CD14-positive monocyte (primary cell): ENCODE results near the gene PFDN2. TPM values are rescaled to one million over a fixed set of nuclear protein-coding genes. Genes with fewer than 3 reads are reported as not detected.

ENCODE experiments used
- DNase-seq, 3 donors: peaks; one replicate each; pipeline ENCODE4 v3.0.0-alpha.2; 2011 to 2022
- H2AFZ ChIP-seq: 2 replicates; pipeline ENCODE4 v1.6.0; 2012; ENCODE audit warnings: mild to moderate bottlenecking, low read depth, low read length, inconsistent platforms; ENCODE audit not compliant: insufficient read depth, poor library complexity, severe bottlenecking
- H3K27ac ChIP-seq, 2 donors: 1 replicate in 1 of 2; 2 replicates in 1 of 2; pipeline ENCODE4 v1.5.1; 2012 to 2013; ENCODE audit warnings: low read length in 2 of 2, control low read depth in 1 of 2, inconsistent platforms in 1 of 2, low read depth in 1 of 2, mild to moderate bottlenecking in 1 of 2
- H3K27me3 ChIP-seq, 2 donors: one replicate each; pipeline versions ENCODE4 v1.6.0 to v1.6.1; 2011 to 2013; ENCODE audit warnings: low read length in 2 of 2; ENCODE audit not compliant: control insufficient read depth in 2 of 2, insufficient read depth in 2 of 2
- H3K36me3 ChIP-seq, 2 donors: replicated peaks in 1 of 2; 1 replicate in 1 of 2; 2 replicates in 1 of 2; pipeline versions ENCODE4 v1.5.1 to v1.6.1; 2012 to 2013; ENCODE audit warnings: low read length in 2 of 2, control low read depth in 1 of 2, inconsistent platforms in 1 of 2, mild to moderate bottlenecking in 1 of 2; ENCODE audit not compliant: insufficient read depth in 2 of 2, control insufficient read depth in 1 of 2
- H3K4me1 ChIP-seq, 2 donors: 1 replicate in 1 of 2; 2 replicates in 1 of 2; pipeline versions ENCODE4 v1.5.1 to v1.6.1; 2012 to 2013; ENCODE audit warnings: low read length in 2 of 2, control low read depth in 1 of 2, inconsistent platforms in 1 of 2, mild to moderate bottlenecking in 1 of 2, moderate library complexity in 1 of 2; ENCODE audit not compliant: insufficient read depth in 2 of 2, control insufficient read depth in 1 of 2
- H3K4me2 ChIP-seq: replicated peaks from 2 replicates; pipeline ENCODE3; 2012; ENCODE audit warnings: low read length, moderate library complexity, mild to moderate bottlenecking; ENCODE audit not compliant: poor library complexity, severe bottlenecking; ENCODE audit errors: extremely low read depth
- H3K4me3 ChIP-seq, 3 experiments: fragments of 200-600 bp in 1 of 3; sonication (generic) in 1 of 3; replicated peaks in 1 of 3; 1 replicate in 2 of 3; 2 replicates in 1 of 3; pipeline ENCODE4 v1.5.1; 2011 to 2013; ENCODE audit warnings: low read length in 3 of 3, mild to moderate bottlenecking in 3 of 3, control low read depth in 2 of 3, low read depth in 2 of 3, inconsistent platforms in 1 of 3, moderate library complexity in 1 of 3
- H3K79me2 ChIP-seq: 2 replicates; pipeline ENCODE4 v1.6.0; 2012; ENCODE audit warnings: mild to moderate bottlenecking, control low read depth, inconsistent platforms, low read length, moderate library complexity; ENCODE audit not compliant: insufficient read depth
- H3K9ac ChIP-seq: 2 replicates; pipeline ENCODE4 v1.6.0; 2017; ENCODE audit warnings: low read length, mild to moderate bottlenecking; ENCODE audit not compliant: insufficient read depth, poor library complexity, severe bottlenecking
- H3K9me3 ChIP-seq, 2 donors: replicated peaks in 1 of 2; 1 replicate in 1 of 2; 2 replicates in 1 of 2; pipeline versions ENCODE4 v1.5.1 to v1.6.1; 2012 to 2013; ENCODE audit warnings: low read length in 2 of 2, control low read depth in 1 of 2; ENCODE audit not compliant: control insufficient read depth in 1 of 2, insufficient read depth in 1 of 2
- H4K20me1 ChIP-seq: 2 replicates; pipeline ENCODE4 v1.6.0; 2012; ENCODE audit warnings: mild to moderate bottlenecking, low read length, control low read depth, moderate library complexity; ENCODE audit not compliant: insufficient read depth
- H3K27ac Mint-ChIP-seq, 7 donors: one replicate each; pipeline ENCODE4 v1.8.0; 2020; ENCODE audit warnings: mild to moderate bottlenecking in 7 of 7, mixed read lengths in 7 of 7, moderate library complexity in 6 of 7, inconsistent platforms in 2 of 7
- H3K27me3 Mint-ChIP-seq, 3 donors: one replicate each; pipeline ENCODE4 v1.8.0; 2021 to 2022; ENCODE audit warnings: low read depth in 3 of 3, mild to moderate bottlenecking in 3 of 3, mixed read lengths in 3 of 3, moderate library complexity in 3 of 3, inconsistent platforms in 1 of 3
- H3K36me3 Mint-ChIP-seq, 2 donors: one replicate each; pipeline ENCODE4 v1.8.0; 2020; ENCODE audit warnings: mixed read lengths in 2 of 2, inconsistent platforms in 1 of 2, mild to moderate bottlenecking in 1 of 2
- H3K4me1 Mint-ChIP-seq: one replicate; pipeline ENCODE4 v1.8.0; 2020; ENCODE audit warnings: mild to moderate bottlenecking, mixed read lengths
- H3K4me3 Mint-ChIP-seq, 2 donors: one replicate each; pipeline ENCODE4 v1.8.0; 2020; ENCODE audit warnings: mild to moderate bottlenecking in 2 of 2, mixed read lengths in 2 of 2, moderate library complexity in 1 of 2
- H3K9me3 Mint-ChIP-seq, 7 donors: one replicate each; pipeline ENCODE4 v1.8.0; 2020 to 2022; ENCODE audit warnings: mixed read lengths in 7 of 7, mild to moderate bottlenecking in 6 of 7, moderate library complexity in 6 of 7, inconsistent platforms in 2 of 7
- WGBS: methylation state at CpG from one replicate; pipeline ENCODE4 v1.1.5; 2013; ENCODE audit warnings: missing lambda C conversion rate; ENCODE audit not compliant: insufficient coverage; 5-methylcytosine and 5-hydroxymethylcytosine counted together
- intact Hi-C, 2 donors: fragments of 100-400 bp; cut with micrococcal nuclease; formaldehyde crosslinking; loops; one replicate each; pipeline versions ENCODE4 v1.15.0 to v1.15.1; 2023
- polyA plus RNA-seq, 3 donors: library from polyadenylated mRNA; depleted of rRNA in 1 of 3; unstranded in 2 of 3; stranded (reverse) in 1 of 3; fragments of 300-500 nt in 2 of 3; fragments of >200 nt in 1 of 3; fragmentation: Illumina TruSeq in 2 of 3; gene quantifications; 1 replicate in 2 of 3; 2 replicates in 1 of 3; pipeline ENCODE4 v1.2.3, GENCODE V29; 2012 to 2021
- TF ChIP-seq, protein P1 (sequence below): fragments of 200-600 bp; IDR thresholded peaks from one replicate; pipeline ENCODE4 v1.8.0; 2022; ENCODE audit warnings: antibody characterized with exemption, mild to moderate bottlenecking

Gene PFDN2
- polyA plus RNA-seq, 3 donors: 59.1 to 80.7 (median 65.6) TPM

DNA sequence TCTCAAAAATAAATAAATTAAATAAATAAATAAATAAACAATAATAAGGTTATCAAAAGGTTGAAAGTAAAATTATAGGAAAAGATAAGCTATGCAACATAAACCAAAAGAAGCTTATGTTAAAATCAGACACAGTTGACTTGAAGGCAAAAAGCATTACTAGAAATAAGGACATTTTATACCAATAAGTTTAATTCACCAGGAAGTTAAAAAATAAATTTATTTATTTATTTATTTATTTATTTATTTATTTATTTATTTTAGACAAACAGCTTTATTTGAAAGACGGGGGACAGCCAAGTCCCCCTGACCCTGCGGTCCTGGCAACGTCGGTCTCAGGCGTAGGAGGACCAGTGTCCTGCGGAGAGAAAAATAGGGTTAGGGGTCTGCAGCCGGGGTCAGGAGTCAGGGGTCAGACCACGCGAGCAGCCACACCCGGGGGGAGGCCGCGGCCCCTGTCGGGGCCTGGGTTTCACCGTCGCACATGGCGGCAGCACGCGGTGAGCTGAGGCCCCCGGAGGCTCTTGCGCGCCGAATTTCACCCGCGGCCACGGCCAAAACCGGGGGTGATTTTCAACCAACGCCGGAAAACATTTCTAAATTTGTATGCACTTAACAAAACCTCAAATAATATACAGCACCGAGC, 23.0 kb upstream of the PFDN2 start:
- H3K27me3 ChIP-seq: no peaks in the 10 kb centered on the region
- H3K4me2 ChIP-seq: no peak overlapping the region
- Mint-ChIP-seq H3K27me3 (no peaks in the 10 kb centered on the region), H3K4me1 (peaks cover 40% of the 10 kb centered on the region), H3K36me3 (peaks cover 1% of the 10 kb centered on the region in 2 donors), H3K4me3 (no peak overlapping the region), H3K9me3 (no peaks in the 10 kb centered on the region), H3K27ac (no peak overlapping the region)
- no peaks in the 10 kb centered on the region for H4K20me1 ChIP-seq
- no peak for DNase-seq
- 98% methylated on average over 28 of the region's 29 CpGs for WGBS
- no peak overlapping the region for H3K4me3 ChIP-seq
- H3K9ac ChIP-seq: no peak overlapping the region
- H3K4me1 ChIP-seq: peaks cover 40 to 42% of the 10 kb centered on the region in 2 donors
- H3K27ac ChIP-seq: no peak overlapping the region
- H3K9me3 ChIP-seq: no peaks in the 10 kb centered on the region
- H2AFZ ChIP-seq: no peak overlapping the region
- TF ChIP-seq, protein P1, sequence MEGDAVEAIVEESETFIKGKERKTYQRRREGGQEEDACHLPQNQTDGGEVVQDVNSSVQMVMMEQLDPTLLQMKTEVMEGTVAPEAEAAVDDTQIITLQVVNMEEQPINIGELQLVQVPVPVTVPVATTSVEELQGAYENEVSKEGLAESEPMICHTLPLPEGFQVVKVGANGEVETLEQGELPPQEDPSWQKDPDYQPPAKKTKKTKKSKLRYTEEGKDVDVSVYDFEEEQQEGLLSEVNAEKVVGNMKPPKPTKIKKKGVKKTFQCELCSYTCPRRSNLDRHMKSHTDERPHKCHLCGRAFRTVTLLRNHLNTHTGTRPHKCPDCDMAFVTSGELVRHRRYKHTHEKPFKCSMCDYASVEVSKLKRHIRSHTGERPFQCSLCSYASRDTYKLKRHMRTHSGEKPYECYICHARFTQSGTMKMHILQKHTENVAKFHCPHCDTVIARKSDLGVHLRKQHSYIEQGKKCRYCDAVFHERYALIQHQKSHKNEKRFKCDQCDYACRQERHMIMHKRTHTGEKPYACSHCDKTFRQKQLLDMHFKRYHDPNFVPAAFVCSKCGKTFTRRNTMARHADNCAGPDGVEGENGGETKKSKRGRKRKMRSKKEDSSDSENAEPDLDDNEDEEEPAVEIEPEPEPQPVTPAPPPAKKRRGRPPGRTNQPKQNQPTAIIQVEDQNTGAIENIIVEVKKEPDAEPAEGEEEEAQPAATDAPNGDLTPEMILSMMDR: no peak
- no peaks in the 10 kb centered on the region for H3K36me3 ChIP-seq
- peaks cover 22% of the 10 kb centered on the region for H3K79me2 ChIP-seq
- intact Hi-C loops: loop anchor here in 1 of 2 donors (10.0 kb wide), 1 partner anchor 146 kb away; no protein-coding TSS in a partner anchor

DNA sequence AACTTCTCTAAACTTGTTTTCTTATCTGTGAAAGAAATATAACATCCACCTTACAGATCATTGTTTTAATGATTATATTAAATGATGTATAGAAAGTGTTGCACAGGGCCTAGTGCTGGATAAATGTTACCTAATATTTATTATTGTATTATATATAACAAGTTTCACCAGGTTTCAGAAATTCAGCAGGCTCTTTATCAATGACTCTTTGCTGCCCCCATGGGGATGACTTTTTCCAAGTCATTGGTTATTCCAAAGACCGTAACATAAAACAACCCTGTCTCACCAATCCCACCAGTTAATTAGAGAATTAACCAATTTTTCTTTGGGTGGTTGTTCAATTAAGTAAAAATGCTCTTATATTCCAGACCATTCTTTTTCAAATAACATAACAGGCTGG, 21.9 kb upstream of the PFDN2 start:
- Histone ChIP-seq H3K4me2 (no peak overlapping the region), H3K27me3 (no peaks in the 10 kb centered on the region), H4K20me1 (no peaks in the 10 kb centered on the region), H3K36me3 (no peaks in the 10 kb centered on the region), H3K4me3 (no peak overlapping the region), H3K4me1 (peaks cover 40 to 42% of the 10 kb centered on the region in 2 donors), H3K9me3 (no peaks in the 10 kb centered on the region), H2AFZ (no peak overlapping the region), H3K27ac (peak overlapping the region in 1 of 2 donors; percentile 88), H3K9ac (no peak overlapping the region), H3K79me2 (peaks cover 31% of the 10 kb centered on the region)
- Mint-ChIP-seq H3K27ac (peak overlapping the region in 5 of 7 donors; percentile 35 to 97 (median 86)), H3K36me3 (peaks cover 2 to 3% of the 10 kb centered on the region in 2 donors), H3K4me1 (peaks cover 48% of the 10 kb centered on the region), H3K27me3 (no peaks in the 10 kb centered on the region), H3K9me3 (no peaks in the 10 kb centered on the region), H3K4me3 (no peak overlapping the region)
- no CpG with 5 or more reads among the region's 1 CpG for WGBS
- TF ChIP-seq, protein P1: peak; percentile 73
- intact Hi-C loops: loop anchor here (2.0 to 10.0 kb wide), 4 partner anchors 43 to 145 kb away; partner anchors contain the start of genes ARHGAP30 (in 1 of the 2) and USF1 (in 1 of the 2)
- peak; percentile 47 to 60 (median 51) for DNase-seq
